ENCODE measurements around the gene TRIM52.

DNA sequence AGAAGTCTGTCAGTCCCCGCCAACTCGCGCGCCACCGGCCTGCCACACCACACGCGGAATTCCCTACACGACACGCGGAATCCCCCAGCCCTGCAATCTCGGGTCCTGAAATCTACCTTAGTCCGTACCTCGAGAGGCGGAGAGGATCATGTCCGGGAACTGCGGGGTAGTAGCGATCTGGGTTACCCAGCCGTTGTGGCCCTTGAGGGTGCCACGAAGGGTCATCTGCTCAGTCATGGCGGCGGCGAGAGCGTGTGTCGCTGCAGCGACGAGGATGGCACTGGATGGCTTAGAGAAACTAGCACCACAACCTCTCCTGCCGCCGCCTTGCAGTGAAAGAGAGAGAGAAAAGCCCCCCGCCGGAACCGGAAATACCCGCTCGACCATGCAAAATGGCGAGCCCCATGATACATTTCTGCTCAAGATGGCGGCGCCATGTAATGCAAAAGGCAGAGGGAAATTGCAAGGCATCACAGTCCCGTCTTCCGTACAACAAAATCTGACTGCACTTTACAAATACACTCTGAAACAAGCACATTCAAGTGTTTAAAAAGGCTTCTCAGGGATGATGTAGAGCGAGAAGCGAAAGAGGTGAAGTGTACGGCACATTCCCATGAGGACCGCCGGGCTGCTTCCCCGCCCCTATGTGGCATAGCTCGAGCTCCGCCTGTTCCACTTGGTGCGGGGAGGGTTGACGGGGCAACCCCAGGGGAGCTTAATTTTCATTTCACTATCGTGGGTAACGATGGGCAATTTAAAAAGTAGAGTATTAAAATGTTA, 17.2 kb downstream of the TRIM52 start, which contains the start of gene RACK1:
- TF ChIP-seq, protein P1, sequence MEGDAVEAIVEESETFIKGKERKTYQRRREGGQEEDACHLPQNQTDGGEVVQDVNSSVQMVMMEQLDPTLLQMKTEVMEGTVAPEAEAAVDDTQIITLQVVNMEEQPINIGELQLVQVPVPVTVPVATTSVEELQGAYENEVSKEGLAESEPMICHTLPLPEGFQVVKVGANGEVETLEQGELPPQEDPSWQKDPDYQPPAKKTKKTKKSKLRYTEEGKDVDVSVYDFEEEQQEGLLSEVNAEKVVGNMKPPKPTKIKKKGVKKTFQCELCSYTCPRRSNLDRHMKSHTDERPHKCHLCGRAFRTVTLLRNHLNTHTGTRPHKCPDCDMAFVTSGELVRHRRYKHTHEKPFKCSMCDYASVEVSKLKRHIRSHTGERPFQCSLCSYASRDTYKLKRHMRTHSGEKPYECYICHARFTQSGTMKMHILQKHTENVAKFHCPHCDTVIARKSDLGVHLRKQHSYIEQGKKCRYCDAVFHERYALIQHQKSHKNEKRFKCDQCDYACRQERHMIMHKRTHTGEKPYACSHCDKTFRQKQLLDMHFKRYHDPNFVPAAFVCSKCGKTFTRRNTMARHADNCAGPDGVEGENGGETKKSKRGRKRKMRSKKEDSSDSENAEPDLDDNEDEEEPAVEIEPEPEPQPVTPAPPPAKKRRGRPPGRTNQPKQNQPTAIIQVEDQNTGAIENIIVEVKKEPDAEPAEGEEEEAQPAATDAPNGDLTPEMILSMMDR (conservative IDR thresholded peaks at IDR 0.05) = no peak
- TF ChIP-seq EZH2 (IDR thresholded peaks at IDR 0.05; ENCODE audit: low read depth) = no peak

Measured in PC-9 (cell line).